H9 (cell line): ENCODE measurements around the gene TUBA3E. TPM values are rescaled to one million over a fixed set of nuclear protein-coding genes. Genes with fewer than 3 reads are reported as not detected.
"Not testable (repeated sequence)": the region's sequence is repeated elsewhere in the genome, so short reads cannot be mapped to it uniquely, and the experiment has no call there.

Source experiments
- DNase-seq: peaks from one replicate; pipeline ENCODE4 v3.0.0-alpha.2; 2017
- H2AFZ ChIP-seq: one replicate; pipeline ENCODE4 v1.6.1; 2013; ENCODE audit warnings: mild to moderate bottlenecking, low read length, control low read depth, moderate library complexity
- H2AK5ac ChIP-seq: 2 replicates; pipeline ENCODE4 v1.6.1; 2013; ENCODE audit warnings: low read length, control low read depth, mixed read lengths; ENCODE audit not compliant: insufficient read length
- H2BK120ac ChIP-seq: one replicate; pipeline ENCODE4 v1.6.1; 2013; ENCODE audit warnings: low read depth, mild to moderate bottlenecking, low read length, control low read depth, inconsistent platforms; ENCODE audit not compliant: poor library complexity, severe bottlenecking
- H2BK12ac ChIP-seq: 2 replicates; pipeline ENCODE4 v1.6.1; 2013; ENCODE audit warnings: low read length, control low read depth, mixed read lengths, low read depth; ENCODE audit not compliant: insufficient read length
- H2BK15ac ChIP-seq: 2 replicates; pipeline ENCODE4 v1.6.1; 2013; ENCODE audit warnings: low read depth, low read length, control low read depth
- H2BK20ac ChIP-seq: one replicate; pipeline ENCODE4 v1.6.1; 2013; ENCODE audit warnings: low read depth, mild to moderate bottlenecking, low read length, control low read depth, inconsistent platforms; ENCODE audit not compliant: poor library complexity, severe bottlenecking
- H2BK5ac ChIP-seq: 2 replicates; pipeline ENCODE4 v1.6.1; 2013; ENCODE audit warnings: low read length, control low read depth, mixed read lengths; ENCODE audit not compliant: insufficient read length
- H3K14ac ChIP-seq: 2 replicates; pipeline ENCODE4 v1.6.1; 2013; ENCODE audit warnings: low read length, control low read depth; ENCODE audit not compliant: insufficient read depth
- H3K18ac ChIP-seq: 2 replicates; pipeline ENCODE4 v1.6.1; 2013; ENCODE audit warnings: low read depth, mild to moderate bottlenecking, mixed read lengths, low read length, control low read depth; ENCODE audit not compliant: insufficient read length
- H3K23ac ChIP-seq: 2 replicates; pipeline ENCODE4 v1.6.1; 2013; ENCODE audit warnings: low read length, control low read depth, mixed read lengths, low read depth; ENCODE audit not compliant: insufficient read length
- H3K23me2 ChIP-seq: 2 replicates; pipeline ENCODE4 v1.6.1; 2013; ENCODE audit warnings: low read depth, mild to moderate bottlenecking, mixed read lengths, low read length, control low read depth; ENCODE audit not compliant: insufficient read length, poor library complexity, severe bottlenecking
- H3K27ac ChIP-seq: 2 replicates; pipeline ENCODE4 v1.5.1; 2013; ENCODE audit warnings: low read length, control low read depth, mixed read lengths, low read depth; ENCODE audit not compliant: insufficient read length
- H3K27me3 ChIP-seq: 2 replicates; pipeline ENCODE4 v1.6.1; 2013; ENCODE audit warnings: low read length, control low read depth, inconsistent platforms; ENCODE audit not compliant: insufficient read depth
- H3K4ac ChIP-seq: 2 replicates; pipeline ENCODE4 v1.6.1; 2013; ENCODE audit warnings: low read depth, mild to moderate bottlenecking, control low read depth, inconsistent platforms, low read length, moderate library complexity
- H3K4me1 ChIP-seq: 2 replicates; pipeline ENCODE4 v1.6.1; 2013; ENCODE audit warnings: low read length, control low read depth, inconsistent platforms; ENCODE audit not compliant: insufficient read depth
- H3K4me2 ChIP-seq: 2 replicates; pipeline ENCODE4 v1.6.1; 2013; ENCODE audit warnings: low read length, control low read depth, mixed read lengths; ENCODE audit not compliant: insufficient read length, insufficient read depth
- H3K56ac ChIP-seq: 2 replicates; pipeline ENCODE4 v1.6.1; 2013; ENCODE audit warnings: low read depth, mild to moderate bottlenecking, mixed read lengths, low read length, control low read depth; ENCODE audit not compliant: insufficient read length
- H3K79me1 ChIP-seq: 2 replicates; pipeline ENCODE4 v1.6.1; 2013; ENCODE audit warnings: low read depth, mild to moderate bottlenecking, moderate library complexity, low read length, control low read depth, inconsistent platforms; ENCODE audit not compliant: insufficient read depth, poor library complexity, severe bottlenecking
- H3K79me2 ChIP-seq: 2 replicates; pipeline ENCODE4 v1.6.1; 2013; ENCODE audit warnings: low read length, control low read depth, inconsistent platforms; ENCODE audit not compliant: insufficient read depth
- H3K9ac ChIP-seq: 2 replicates; pipeline ENCODE4 v1.6.1; 2013; ENCODE audit warnings: low read length, control low read depth, mixed read lengths; ENCODE audit not compliant: insufficient read length; ENCODE audit errors: extremely low read depth
- H3K9me3 ChIP-seq: one replicate; pipeline ENCODE4 v1.6.1; 2013; ENCODE audit warnings: low read depth, low read length, inconsistent platforms; ENCODE audit not compliant: control insufficient read depth
- H3T11ph ChIP-seq: one replicate; pipeline ENCODE4 v1.6.1; 2013; ENCODE audit warnings: mild to moderate bottlenecking, low read length, control low read depth, inconsistent platforms
- H4K20me1 ChIP-seq: one replicate; pipeline ENCODE4 v1.6.1; 2013; ENCODE audit not compliant: control insufficient read depth, insufficient read length, insufficient read depth
- H4K5ac ChIP-seq: 2 replicates; pipeline ENCODE4 v1.6.1; 2013; ENCODE audit warnings: low read depth, mild to moderate bottlenecking, mixed read lengths, low read length, control low read depth; ENCODE audit not compliant: insufficient read length
- H4K8ac ChIP-seq: replicated peaks from 2 replicates; pipeline ENCODE4 v1.6.1; 2013; ENCODE audit warnings: low read length, control low read depth, mixed read lengths, low read depth; ENCODE audit not compliant: insufficient read length
- H4K91ac ChIP-seq: 2 replicates; pipeline ENCODE4 v1.6.1; 2013; ENCODE audit warnings: low read depth, mild to moderate bottlenecking, moderate library complexity, mixed read lengths, low read length, control low read depth; ENCODE audit not compliant: insufficient read length
- H3K27ac Mint-ChIP-seq, 3 experiments: 2 replicates in 2 of 3; 3 replicates in 1 of 3; pipeline ENCODE4 v1.8.0; 2020 to 2021; ENCODE audit warnings: mixed read lengths in 3 of 3, mild to moderate bottlenecking in 1 of 3, moderate library complexity in 1 of 3
- H3K27me3 Mint-ChIP-seq: 2 replicates; pipeline ENCODE4 v1.8.0; 2021; ENCODE audit warnings: low read depth, mild to moderate bottlenecking, moderate library complexity, mixed read lengths
- H3K36me3 Mint-ChIP-seq, 3 experiments: 2 replicates in 2 of 3; 3 replicates in 1 of 3; pipeline ENCODE4 v1.8.0; 2020 to 2021; ENCODE audit warnings: low read depth in 3 of 3, mixed read lengths in 3 of 3; ENCODE audit not compliant: insufficient read depth in 1 of 3
- H3K4me1 Mint-ChIP-seq, 2 experiments: 2 replicates each; pipeline ENCODE4 v1.8.0; 2020; ENCODE audit warnings: mixed read lengths in 2 of 2
- H3K4me3 Mint-ChIP-seq, 2 experiments: 2 replicates in 1 of 2; 3 replicates in 1 of 2; pipeline ENCODE4 v1.8.0; 2020 to 2021; ENCODE audit warnings: mild to moderate bottlenecking in 2 of 2, mixed read lengths in 2 of 2, moderate library complexity in 1 of 2
- H3K9me3 Mint-ChIP-seq, 2 experiments: 2 replicates in 1 of 2; 3 replicates in 1 of 2; pipeline ENCODE4 v1.8.0; 2020; ENCODE audit warnings: mild to moderate bottlenecking in 2 of 2, mixed read lengths in 2 of 2, moderate library complexity in 1 of 2
- WGBS: extraction: QIAGEN DNeasy Blood & Tissue Kit; methylation state at CpG from one replicate; pipeline ENCODE4 v1.1.7; 2013; ENCODE audit warnings: missing lambda C conversion rate, low lambda C conversion rate, mixed read lengths; ENCODE audit not compliant: insufficient read length; ENCODE audit errors: extremely low coverage; 5-methylcytosine and 5-hydroxymethylcytosine counted together
- total RNA-seq: library from RNA; stranded (reverse); gene quantifications from 2 replicates; pipeline ENCODE4 v1.2.1, GENCODE V29; 2021

Gene TUBA3E
- total RNA-seq, 1 experiment from 2014 or later = 0.26 TPM

DNA sequence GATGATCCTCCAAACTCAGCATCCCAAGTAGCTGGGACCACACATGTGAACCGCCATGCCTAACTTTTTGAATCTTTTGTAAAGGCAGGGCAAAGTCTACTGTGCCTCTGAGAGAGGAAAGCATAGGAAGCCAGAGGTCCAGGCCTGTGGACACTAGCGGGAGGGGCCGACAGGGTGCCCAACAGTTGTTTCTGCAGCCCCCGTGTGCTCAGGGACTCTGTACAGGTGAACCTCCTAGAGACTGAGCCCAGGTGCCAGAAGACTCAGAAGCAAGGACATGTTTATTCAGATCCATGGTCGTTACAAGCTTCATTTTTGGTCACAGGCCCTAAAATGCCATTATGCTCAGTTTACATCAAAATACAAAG is 47.1 kb downstream of the TUBA3E start:
- H3K79me2 ChIP-seq, H2AK5ac ChIP-seq: not testable (repeated sequence)

More for the DNA sequence above, 47.1 kb downstream of the TUBA3E start:
- H3K4me1 ChIP-seq, H3K27me3 ChIP-seq, H2BK5ac ChIP-seq, H3K4me1 Mint-ChIP-seq, H3K9me3 Mint-ChIP-seq, DNase-seq, H4K91ac ChIP-seq, H2BK20ac ChIP-seq, H3K18ac ChIP-seq, H3K23me2 ChIP-seq, H3K56ac ChIP-seq, H3T11ph ChIP-seq, H3K27me3 Mint-ChIP-seq, H4K20me1 ChIP-seq, H4K8ac ChIP-seq, H3K79me1 ChIP-seq, H2BK15ac ChIP-seq, H3K9ac ChIP-seq, H3K4me2 ChIP-seq, H3K23ac ChIP-seq, H3K4me3 Mint-ChIP-seq, H3K14ac ChIP-seq, H3K9me3 ChIP-seq, H3K27ac Mint-ChIP-seq, H3K27ac ChIP-seq, H2AFZ ChIP-seq, H4K5ac ChIP-seq, H3K4ac ChIP-seq, H2BK12ac ChIP-seq, H2BK120ac ChIP-seq: not testable (repeated sequence)
- peaks cover 4 to 34% (median 31%) of the 10 kb centered on the region in 3 experiments; a peak in 6 of 7 replicates for H3K36me3 Mint-ChIP-seq
- WGBS = no CpG with 5 or more reads among the region's 5 CpGs
